Measurements from ENCODE around the gene DPEP3. TPM values are rescaled to one million over a fixed set of nuclear protein-coding genes. Genes with fewer than 3 reads are reported as not detected.
"Not testable (repeated sequence)": the region's sequence is repeated elsewhere in the genome, so short reads cannot be mapped to it uniquely, and the experiment has no call there.

Gene DPEP3
- total RNA-seq, 1 donor from 2014 or later, result not detected

GRCh38 chr16:67946128-67946569 is 34.1 kb downstream of the DPEP3 start:
- no peak for DNase-seq (ENCODE audit: extremely low read depth, low read depth, low spot score)

- DNase-seq (ENCODE audit: extremely low read depth, low read depth, low spot score), result no peak
Measured at GRCh38 chr16:67945392-67945933, 34.8 kb downstream of the DPEP3 start.

GRCh38 chr16:67944690-67945391 is 35.5 kb downstream of the DPEP3 start:
- DNase-seq (ENCODE audit: extremely low read depth, low read depth, low spot score), result no peak

- DNase-seq (ENCODE audit: extremely low read depth, low read depth, low spot score), result no peak
Measured at GRCh38 chr16:67943619-67944504, 36.4 kb downstream of the DPEP3 start, which contains the start of gene LCAT. LCAT (minus strand) TSS chr16:67944120; CDS start chr16:67944101, 19 bp downstream.

- DNase-seq (ENCODE audit: extremely low read depth, low read depth, low spot score), result no peak
Measured at GRCh38 chr16:67943256-67943618, 37.1 kb downstream of the DPEP3 start.

GRCh38 chr16:67942510-67943255 is 37.6 kb downstream of the DPEP3 start:
- DNase-seq (ENCODE audit: extremely low read depth, low read depth, low spot score), result no peak

GRCh38 chr16:67942200-67942509 is 38.1 kb downstream of the DPEP3 start:
- no peak for DNase-seq (ENCODE audit: extremely low read depth, low read depth, low spot score)

- no peak for DNase-seq (ENCODE audit: extremely low read depth, low read depth, low spot score)
Measured at GRCh38 chr16:67941469-67942199, 38.7 kb downstream of the DPEP3 start.

GRCh38 chr16:67940446-67941089 is 39.7 kb downstream of the DPEP3 start:
- DNase-seq (ENCODE audit: extremely low read depth, low read depth, low spot score), result no peak

GRCh38 chr16:67939507-67940445 is 40.5 kb downstream of the DPEP3 start:
- DNase-seq (ENCODE audit: extremely low read depth, low read depth, low spot score), result no peak

- DNase-seq (ENCODE audit: extremely low read depth, low read depth, low spot score), result not testable (repeated sequence)
Measured at GRCh38 chr16:67937713-67938112, 42.6 kb downstream of the DPEP3 start.

GRCh38 chr16:67936880-67937605 is 43.3 kb downstream of the DPEP3 start:
- no peak for DNase-seq (ENCODE audit: extremely low read depth, low read depth, low spot score)

GRCh38 chr16:67936124-67936879 is 44.0 kb downstream of the DPEP3 start, which contains the start of gene PSMB10:
PSMB10 (minus strand) TSS chr16:67936850; CDS start chr16:67936749, 101 bp downstream.
- DNase-seq (ENCODE audit: extremely low read depth, low read depth, low spot score), result no peak

- no peak for DNase-seq (ENCODE audit: extremely low read depth, low read depth, low spot score)
Measured at GRCh38 chr16:67935402-67936123, 44.7 kb downstream of the DPEP3 start.

GRCh38 chr16:67935101-67935401 is 45.2 kb downstream of the DPEP3 start:
- DNase-seq (ENCODE audit: extremely low read depth, low read depth, low spot score), result no peak

- DNase-seq (ENCODE audit: extremely low read depth, low read depth, low spot score), result no peak
Measured at GRCh38 chr16:67934306-67935100, 45.8 kb downstream of the DPEP3 start.
